Activated B cell treated with CpG ODN at 0.5 μM for 24 hours (primary cell): ENCODE results near the gene DYDC1. TPM values are rescaled to one million over a fixed set of nuclear protein-coding genes. Genes with fewer than 3 reads are reported as not detected.

Experiments used
- ATAC-seq: fragments of 200-7000 bp; cut with Tn5 transposase; one replicate; pipeline ENCODE4 v1.10.0; 2021; ENCODE audit warnings: low read depth, mild to moderate bottlenecking, moderate library complexity
- CTCF ChIA-PET: fragments of 350-600 bp; sonication (Branson Sonifier 250); formaldehyde crosslinking; loops from one replicate; lab custom pipeline; 2021; ENCODE audit warnings: antibody characterized with exemption; lab: Charles Lee
- POLR2A ChIA-PET: fragments of 350-600 bp; sonication (Branson Sonifier 250); formaldehyde crosslinking; loops from one replicate; lab custom pipeline; 2021; ENCODE audit warnings: antibody characterized with exemption; lab: Charles Lee
- DNase-seq: peaks from one replicate; pipeline ENCODE4 v3.0.0; 2022
- H3K27ac Mint-ChIP-seq: one replicate; pipeline ENCODE4 v1.8.0; 2020; ENCODE audit warnings: mixed read lengths
- H3K27me3 Mint-ChIP-seq: one replicate; pipeline ENCODE4 v1.8.0; 2021; ENCODE audit warnings: mixed read lengths
- H3K36me3 Mint-ChIP-seq: one replicate; pipeline ENCODE4 v1.8.0; 2021; ENCODE audit warnings: low read depth, mixed read lengths
- H3K4me1 Mint-ChIP-seq: one replicate; pipeline ENCODE4 v1.8.0; 2021; ENCODE audit warnings: mixed read lengths
- H3K4me3 Mint-ChIP-seq: one replicate; pipeline ENCODE4 v1.8.0; 2020; ENCODE audit warnings: mild to moderate bottlenecking, mixed read lengths
- H3K9me3 Mint-ChIP-seq: one replicate; pipeline ENCODE4 v1.8.0; 2020; ENCODE audit warnings: mixed read lengths
- intact Hi-C: fragments of 100-400 bp; cut with micrococcal nuclease; formaldehyde crosslinking; loops from one replicate; pipeline ENCODE4 v1.15.1; 2024
- total RNA-seq: library from RNA; stranded (reverse); gene quantifications from 2 replicates; pipeline ENCODE4 v1.2.3, GENCODE V29; 2022
- TF ChIP-seq, protein P1 (sequence below): fragments of 200-600 bp; IDR thresholded peaks from one replicate; pipeline ENCODE4 v1.8.0; 2022; ENCODE audit warnings: antibody characterized with exemption, mild to moderate bottlenecking

The DYDC1 gene
- total RNA-seq, 1 donor from 2014 or later: not detected

DNA sequence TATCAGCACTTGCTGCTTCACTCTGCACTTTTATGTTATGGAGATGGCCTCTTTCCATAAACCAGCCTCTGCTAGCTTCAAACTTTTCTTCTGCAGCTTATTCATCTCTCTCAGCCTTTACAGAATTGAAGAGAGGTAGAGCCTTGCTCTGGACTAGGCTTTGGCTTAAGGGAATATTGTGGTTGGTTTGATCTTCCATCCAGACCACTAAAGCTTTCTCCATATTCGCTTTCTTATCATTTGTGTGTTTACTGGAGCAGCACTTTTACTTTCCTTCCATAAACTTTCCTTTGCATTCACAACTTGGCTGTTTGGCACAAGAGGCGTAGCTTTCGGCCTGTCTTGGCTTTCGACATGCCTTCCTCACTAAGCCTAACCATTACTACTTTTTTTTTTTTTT lies 23.6 kb upstream of the DYDC1 start:
- ATAC-seq: no peak
- ChIA-PET CTCF (interaction anchor here (12.9 kb wide), 1 partner anchor 122 kb away, joined by 210 read pairs; no protein-coding TSS in a partner anchor), POLR2A (interaction anchor here (0.9 kb wide), 1 partner anchor 28 kb away, joined by 3 read pairs; the partner anchor contains the start of gene PRXL2A)
- Mint-ChIP-seq H3K9me3 (no peaks in the 10 kb centered on the region), H3K4me3 (no peak overlapping the region), H3K4me1 (peaks cover 7% of the 10 kb centered on the region), H3K36me3 (no peaks in the 10 kb centered on the region), H3K27ac (no peak overlapping the region), H3K27me3 (peaks cover 9% of the 10 kb centered on the region)
- TF ChIP-seq, protein P1, sequence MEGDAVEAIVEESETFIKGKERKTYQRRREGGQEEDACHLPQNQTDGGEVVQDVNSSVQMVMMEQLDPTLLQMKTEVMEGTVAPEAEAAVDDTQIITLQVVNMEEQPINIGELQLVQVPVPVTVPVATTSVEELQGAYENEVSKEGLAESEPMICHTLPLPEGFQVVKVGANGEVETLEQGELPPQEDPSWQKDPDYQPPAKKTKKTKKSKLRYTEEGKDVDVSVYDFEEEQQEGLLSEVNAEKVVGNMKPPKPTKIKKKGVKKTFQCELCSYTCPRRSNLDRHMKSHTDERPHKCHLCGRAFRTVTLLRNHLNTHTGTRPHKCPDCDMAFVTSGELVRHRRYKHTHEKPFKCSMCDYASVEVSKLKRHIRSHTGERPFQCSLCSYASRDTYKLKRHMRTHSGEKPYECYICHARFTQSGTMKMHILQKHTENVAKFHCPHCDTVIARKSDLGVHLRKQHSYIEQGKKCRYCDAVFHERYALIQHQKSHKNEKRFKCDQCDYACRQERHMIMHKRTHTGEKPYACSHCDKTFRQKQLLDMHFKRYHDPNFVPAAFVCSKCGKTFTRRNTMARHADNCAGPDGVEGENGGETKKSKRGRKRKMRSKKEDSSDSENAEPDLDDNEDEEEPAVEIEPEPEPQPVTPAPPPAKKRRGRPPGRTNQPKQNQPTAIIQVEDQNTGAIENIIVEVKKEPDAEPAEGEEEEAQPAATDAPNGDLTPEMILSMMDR: no peak
- intact Hi-C loops: no loop called here
- no peak for DNase-seq

DNA sequence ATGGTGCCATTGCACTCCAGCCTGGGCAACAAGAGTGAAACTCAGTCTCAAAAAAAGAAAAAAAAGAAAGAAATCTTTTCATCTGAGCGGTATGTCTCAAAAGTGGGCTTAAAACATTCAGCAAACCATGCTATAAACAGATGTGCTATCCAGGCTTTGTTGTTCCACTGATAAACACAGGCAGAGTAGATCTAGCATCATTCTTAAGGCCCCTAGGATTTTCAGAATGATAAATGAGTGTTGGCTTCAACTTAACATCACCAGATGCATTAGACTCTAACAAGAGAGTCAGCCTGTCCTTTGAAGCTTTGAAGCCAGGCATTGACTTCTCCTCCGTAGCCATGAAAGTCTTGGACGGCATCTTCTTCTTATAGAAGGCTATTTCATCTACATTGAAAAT lies 23.1 kb upstream of the DYDC1 start:
- ChIA-PET CTCF (interaction anchor here (12.9 kb wide), 1 partner anchor 123 kb away, joined by 210 read pairs; no protein-coding TSS in a partner anchor), POLR2A (no interaction called here)
- Mint-ChIP-seq H3K9me3 (no peaks in the 10 kb centered on the region), H3K36me3 (no peaks in the 10 kb centered on the region), H3K4me1 (peaks cover 7% of the 10 kb centered on the region), H3K27ac (no peak overlapping the region), H3K4me3 (no peak overlapping the region), H3K27me3 (peaks cover 9% of the 10 kb centered on the region)
- TF ChIP-seq, protein P1: no peak
- ATAC-seq: no peak
- intact Hi-C loops: no loop called here
- no peak for DNase-seq

DNA sequence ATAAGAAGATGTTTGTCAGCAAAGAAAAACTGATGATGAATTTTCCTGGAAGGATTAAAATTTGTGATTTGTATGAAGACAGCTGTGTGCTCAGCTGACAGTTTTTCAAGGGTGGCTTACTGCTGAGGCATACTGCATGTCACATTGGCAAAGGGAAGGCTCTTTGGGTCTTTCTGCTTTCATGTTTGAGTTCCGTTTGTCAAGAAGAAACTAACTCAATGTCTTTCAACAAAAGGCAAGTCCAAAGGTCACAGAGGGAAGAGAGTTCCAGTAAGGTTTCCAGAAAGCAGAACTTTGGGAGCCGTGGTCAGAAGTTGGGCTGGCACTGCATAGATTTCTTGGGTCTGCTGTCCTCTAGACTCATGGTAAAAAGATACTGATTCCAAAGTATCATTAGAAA lies 16.9 kb upstream of the DYDC1 start:
- no peak overlapping the region for H3K4me3 Mint-ChIP-seq
- ATAC-seq: no peak
- no peaks in the 10 kb centered on the region for H3K36me3 Mint-ChIP-seq
- TF ChIP-seq, protein P1: no peak
- intact Hi-C loops: no loop called here
- CTCF ChIA-PET: interaction anchor here (1.7 to 12.9 kb wide), 2 partner anchors 129 to 132 kb away, joined by 6 to 210 read pairs; no protein-coding TSS in a partner anchor
- H3K27me3 Mint-ChIP-seq: peaks cover 6% of the 10 kb centered on the region
- no peak for DNase-seq
- peaks cover 5% of the 10 kb centered on the region for H3K9me3 Mint-ChIP-seq
- peaks cover 2% of the 10 kb centered on the region for H3K4me1 Mint-ChIP-seq
- POLR2A ChIA-PET: no interaction called here
- no peak overlapping the region for H3K27ac Mint-ChIP-seq

DNA sequence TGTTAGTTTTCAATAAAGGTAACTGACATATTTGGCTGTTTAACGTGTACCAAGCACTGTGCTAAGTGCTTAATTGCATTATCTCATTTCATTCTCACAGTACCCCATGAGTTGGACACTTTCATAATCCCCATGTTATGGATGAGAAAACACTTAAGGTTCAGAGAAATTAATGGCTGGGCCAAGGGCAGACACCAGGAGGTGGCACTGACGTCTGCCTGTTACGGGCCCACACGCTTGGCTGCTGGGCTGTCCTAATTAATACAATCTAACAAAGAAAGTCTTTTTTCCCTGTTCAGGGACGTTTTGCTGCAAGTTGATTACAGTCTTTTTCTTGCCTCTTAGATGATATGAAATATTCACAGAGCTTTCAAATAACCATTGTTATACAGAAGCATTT lies 16.1 kb upstream of the DYDC1 start:
- no peak for DNase-seq
- TF ChIP-seq, protein P1: no peak
- no peaks in the 10 kb centered on the region for H3K4me1 Mint-ChIP-seq
- H3K27me3 Mint-ChIP-seq: peaks cover 6% of the 10 kb centered on the region
- no peak for ATAC-seq
- H3K4me3 Mint-ChIP-seq: no peak overlapping the region
- ChIA-PET POLR2A (no interaction called here), CTCF (interaction anchor here (1.7 kb wide), 1 partner anchor 133 kb away, joined by 6 read pairs; no protein-coding TSS in a partner anchor)
- H3K36me3 Mint-ChIP-seq: no peaks in the 10 kb centered on the region
- peaks cover 8% of the 10 kb centered on the region for H3K9me3 Mint-ChIP-seq
- intact Hi-C loops: no loop called here
- H3K27ac Mint-ChIP-seq: no peak overlapping the region

DNA sequence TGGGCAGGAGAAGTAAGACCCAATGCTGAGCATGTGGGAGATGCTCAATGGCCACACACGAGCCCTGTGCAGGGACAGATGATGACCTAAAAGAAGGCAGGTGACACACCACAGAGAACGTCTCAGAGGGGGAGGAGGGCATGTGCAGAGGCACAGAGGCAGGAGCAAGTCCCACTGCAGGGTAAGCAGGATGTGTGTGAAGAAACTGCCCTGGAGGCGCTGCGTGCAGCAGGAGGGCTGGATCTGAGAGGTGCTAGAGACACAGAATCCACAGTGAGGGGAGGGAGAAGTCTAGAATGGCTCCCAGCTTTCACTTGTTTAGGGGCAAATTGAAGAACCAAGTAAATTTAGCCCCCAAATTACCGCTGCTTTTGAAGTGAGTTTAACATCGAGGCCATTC lies 14.9 kb upstream of the DYDC1 start:
- Mint-ChIP-seq H3K4me3 (no peak overlapping the region), H3K27ac (no peak overlapping the region), H3K36me3 (peaks cover 3% of the 10 kb centered on the region), H3K27me3 (peaks cover 3% of the 10 kb centered on the region), H3K4me1 (no peaks in the 10 kb centered on the region), H3K9me3 (peaks cover 16% of the 10 kb centered on the region)
- intact Hi-C loops: no loop called here
- TF ChIP-seq, protein P1: no peak
- DNase-seq (no peak), ATAC-seq (no peak)
- CTCF ChIA-PET: no interaction called here
- POLR2A ChIA-PET: no interaction called here
